IgD-negative memory B cell (primary cell): ENCODE measurements around the gene STEAP4. TPM values are rescaled to one million over a fixed set of nuclear protein-coding genes. Genes with fewer than 3 reads are reported as not detected.
"Not testable (repeated sequence)": the region's sequence is repeated elsewhere in the genome, so short reads cannot be mapped to it uniquely, and the experiment has no call there.

ENCODE experiments used
- H3K27ac Mint-ChIP-seq, 3 donors: one replicate each; pipeline ENCODE4 v1.8.0; 2020 to 2022; ENCODE audit warnings: mild to moderate bottlenecking in 3 of 3, mixed read lengths in 3 of 3, moderate library complexity in 1 of 3
- H3K27me3 Mint-ChIP-seq: one replicate; pipeline ENCODE4 v1.8.0; 2021; ENCODE audit warnings: mixed read lengths
- H3K36me3 Mint-ChIP-seq: one replicate; pipeline ENCODE4 v1.8.0; 2020; ENCODE audit warnings: mild to moderate bottlenecking, mixed read lengths
- H3K4me1 Mint-ChIP-seq, 3 donors: one replicate each; pipeline ENCODE4 v1.8.0; 2020 to 2022; ENCODE audit warnings: mixed read lengths in 3 of 3, mild to moderate bottlenecking in 1 of 3
- H3K4me3 Mint-ChIP-seq, 4 donors: one replicate each; pipeline ENCODE4 v1.8.0; 2020 to 2022; ENCODE audit warnings: mild to moderate bottlenecking in 4 of 4, mixed read lengths in 4 of 4, moderate library complexity in 3 of 4
- H3K9me3 Mint-ChIP-seq, 3 donors: one replicate each; pipeline ENCODE4 v1.8.0; 2020 to 2021; ENCODE audit warnings: mixed read lengths in 3 of 3, mild to moderate bottlenecking in 1 of 3
- polyA plus RNA-seq: library from polyadenylated mRNA; unstranded; fragments of 300-500 nt; fragmentation: Illumina TruSeq; gene quantifications from one replicate; pipeline ENCODE4 v1.2.3, GENCODE V29; 2021

The STEAP4 gene
- polyA plus RNA-seq, 1 donor from 2014 or later = 0.09 TPM

DNA sequence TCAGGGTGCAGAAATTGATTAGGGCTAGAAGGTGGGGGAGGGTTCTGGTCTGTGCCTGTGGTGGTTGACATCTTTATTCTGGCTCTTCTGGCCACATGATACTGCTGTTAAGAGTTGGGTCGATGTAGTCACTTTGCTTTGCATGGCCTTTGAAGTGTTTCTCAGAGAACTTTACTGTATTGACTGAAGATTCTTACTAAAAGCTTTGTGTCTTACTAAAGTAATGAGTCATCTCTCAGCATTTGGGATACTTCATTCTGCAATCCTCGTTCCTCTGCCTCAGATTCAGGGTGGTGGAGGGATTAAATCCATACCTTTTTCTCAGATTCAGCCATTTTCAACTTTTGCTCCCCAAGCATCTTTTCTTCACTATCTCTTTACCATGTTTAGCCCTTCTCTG, 38.6 kb downstream of the STEAP4 start:
- peaks cover 0 to 3% (median 0%) of the 10 kb centered on the region in 3 donors for H3K9me3 Mint-ChIP-seq
- H3K27ac Mint-ChIP-seq = no peak overlapping the region
- no peaks in the 10 kb centered on the region for H3K36me3 Mint-ChIP-seq
- H3K4me3 Mint-ChIP-seq = no peak overlapping the region
- no peaks in the 10 kb centered on the region for H3K4me1 Mint-ChIP-seq
- H3K27me3 Mint-ChIP-seq = peaks cover 2% of the 10 kb centered on the region

DNA sequence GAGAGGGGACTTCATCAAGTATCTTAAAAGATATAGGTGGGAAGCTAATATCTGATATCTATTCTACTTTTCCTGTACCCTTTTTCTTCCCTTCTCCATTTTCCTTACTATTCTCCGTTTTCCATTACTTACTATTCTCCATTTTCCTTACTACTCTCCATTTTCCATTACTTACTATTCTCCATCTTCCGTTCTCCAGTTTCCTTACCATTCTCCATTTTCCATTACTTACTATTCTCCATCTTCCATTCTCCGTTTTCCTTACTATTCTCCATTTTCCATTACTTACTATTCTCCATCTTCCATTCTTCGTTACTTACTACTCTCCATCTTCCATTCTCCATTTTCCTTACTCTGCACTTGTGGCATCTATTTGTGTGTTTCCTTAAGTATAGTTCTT, 39.3 kb downstream of the STEAP4 start:
- Mint-ChIP-seq H3K27ac (no peak overlapping the region), H3K27me3 (peaks cover 2% of the 10 kb centered on the region), H3K9me3 (peaks cover 0 to 3% (median 0%) of the 10 kb centered on the region in 3 donors), H3K4me3 (no peak overlapping the region), H3K36me3 (no peaks in the 10 kb centered on the region), H3K4me1 (no peaks in the 10 kb centered on the region)

DNA sequence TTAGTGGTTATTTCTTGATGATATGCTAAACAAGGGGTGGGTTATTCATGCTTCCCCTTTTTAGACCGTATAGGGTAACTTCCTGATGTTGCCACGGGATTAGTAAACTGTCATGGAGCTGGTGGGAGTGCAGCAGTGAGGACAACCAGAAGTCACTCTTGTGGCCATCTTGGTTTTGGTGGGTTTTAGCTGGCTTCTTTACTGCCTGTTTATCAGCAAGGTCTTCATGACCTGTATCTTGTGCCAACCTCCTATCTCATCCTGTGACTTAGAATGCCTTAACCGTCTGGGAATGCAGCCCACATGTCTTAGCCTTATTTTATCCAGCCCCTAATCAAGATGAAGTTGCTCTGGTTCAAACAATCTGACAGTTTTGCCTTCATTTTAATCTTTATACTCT, 41.7 kb downstream of the STEAP4 start:
- not testable (repeated sequence) for H3K4me1 Mint-ChIP-seq, H3K4me3 Mint-ChIP-seq, H3K27ac Mint-ChIP-seq, H3K36me3 Mint-ChIP-seq, H3K9me3 Mint-ChIP-seq, H3K27me3 Mint-ChIP-seq

DNA sequence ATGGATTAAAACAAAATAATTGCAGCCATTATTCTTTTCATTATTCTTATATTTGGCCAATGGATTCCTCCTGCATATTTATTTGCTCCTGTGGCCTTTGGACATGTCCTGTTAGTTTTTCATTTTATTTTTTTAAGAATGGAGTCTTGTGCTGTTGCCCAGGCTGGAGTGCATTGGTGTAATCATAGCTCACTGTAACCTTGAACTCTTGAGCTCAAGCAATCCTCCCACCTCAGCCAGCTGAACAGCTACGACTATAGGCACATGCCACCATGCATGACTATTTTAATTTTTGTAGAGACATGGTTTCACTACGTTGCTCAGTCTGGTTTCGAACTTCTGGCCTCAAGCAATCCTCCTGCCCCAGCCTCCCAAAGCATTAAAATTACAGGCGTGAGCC, 44.1 kb downstream of the STEAP4 start:
- Mint-ChIP-seq H3K36me3 (no peaks in the 10 kb centered on the region), H3K4me3 (no peak overlapping the region), H3K27me3 (peaks cover 2% of the 10 kb centered on the region), H3K4me1 (no peaks in the 10 kb centered on the region), H3K9me3 (peaks cover 0 to 2% (median 0%) of the 10 kb centered on the region in 3 donors), H3K27ac (no peak overlapping the region)

DNA sequence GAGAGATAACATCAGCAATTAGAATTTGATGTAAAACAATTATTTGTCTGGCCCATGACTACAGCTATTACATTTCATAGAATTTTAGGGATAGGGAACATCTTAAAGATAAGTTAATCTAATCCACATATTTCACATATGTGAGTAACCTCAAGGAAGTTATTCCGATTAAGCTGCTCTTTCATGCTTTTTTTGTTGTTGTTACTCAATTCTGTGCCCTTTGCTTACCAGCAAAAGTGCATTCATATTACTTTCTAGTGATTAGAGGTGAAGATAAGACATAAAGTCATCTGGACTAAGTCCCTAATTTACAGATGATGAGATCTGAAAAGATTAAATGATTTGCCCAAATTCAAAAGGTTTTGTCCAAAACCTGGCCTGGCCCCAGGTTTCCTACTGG, 46.0 kb downstream of the STEAP4 start:
- H3K4me3 Mint-ChIP-seq = no peak overlapping the region

DNA sequence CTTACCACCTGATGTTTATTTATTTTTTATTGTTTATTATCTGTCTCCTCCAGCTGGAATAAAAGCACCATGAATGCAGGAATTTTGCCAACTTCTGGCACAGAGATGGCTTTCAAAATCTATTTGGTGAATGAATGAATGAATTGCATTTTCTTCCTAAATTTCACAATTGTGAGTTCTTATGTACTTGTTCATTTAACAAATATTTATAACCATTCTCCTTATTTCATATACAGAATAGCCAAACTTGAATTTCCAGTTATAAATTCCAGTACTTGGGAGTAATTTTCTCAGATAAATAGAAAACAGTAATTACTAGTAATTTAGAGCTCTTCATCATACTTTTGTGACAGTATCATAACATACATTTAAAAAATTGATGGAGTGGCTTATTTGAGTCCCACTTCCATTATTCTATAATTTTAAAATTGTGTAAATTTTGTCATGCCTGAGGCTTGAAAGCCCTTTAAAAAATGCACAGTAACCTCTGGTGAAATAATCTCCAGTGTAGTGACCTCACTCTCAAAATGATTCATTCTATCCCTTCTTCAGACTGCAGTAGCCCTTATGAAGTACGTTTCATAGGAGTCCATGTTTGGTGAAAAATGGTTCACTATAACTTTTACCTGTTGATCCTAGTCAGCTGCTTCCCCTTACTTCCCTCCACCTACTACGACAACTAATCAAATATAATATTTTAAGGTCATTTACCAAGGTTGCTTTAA, 46.9 kb downstream of the STEAP4 start:
- H3K27me3 Mint-ChIP-seq = peaks cover 2% of the 10 kb centered on the region
- peaks cover 0 to 1% (median 0%) of the 10 kb centered on the region in 3 donors for H3K9me3 Mint-ChIP-seq
- H3K36me3 Mint-ChIP-seq = no peaks in the 10 kb centered on the region
- no peak overlapping the region for H3K4me3 Mint-ChIP-seq
- no peaks in the 10 kb centered on the region for H3K4me1 Mint-ChIP-seq
- H3K27ac Mint-ChIP-seq = no peak overlapping the region

More for the DNA sequence above, 46.0 kb downstream of the STEAP4 start:
- H3K36me3 Mint-ChIP-seq = no peaks in the 10 kb centered on the region
- no peaks in the 10 kb centered on the region for H3K4me1 Mint-ChIP-seq
- H3K27ac Mint-ChIP-seq = no peak overlapping the region
- no peaks in the 10 kb centered on the region for H3K9me3 Mint-ChIP-seq
- peaks cover 2% of the 10 kb centered on the region for H3K27me3 Mint-ChIP-seq

DNA sequence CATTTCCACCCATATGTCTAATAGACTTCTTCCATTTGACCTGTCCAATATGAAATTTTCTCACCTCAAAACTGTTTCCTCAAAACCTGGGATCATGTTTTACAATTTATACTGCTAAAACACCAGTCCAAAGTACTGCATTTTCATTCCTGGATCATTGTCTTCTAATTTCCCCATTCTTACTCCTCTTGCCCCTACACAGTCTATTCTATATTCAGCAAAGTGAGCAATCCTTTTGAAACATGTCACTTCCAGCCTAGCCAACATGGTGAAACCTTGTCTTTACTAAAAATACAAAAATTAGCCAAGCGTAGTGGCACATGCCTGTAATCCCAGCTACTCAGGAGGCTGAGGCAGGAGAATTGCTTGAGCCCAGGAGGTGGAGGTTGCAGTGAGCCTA, 48.4 kb downstream of the STEAP4 start:
- not testable (repeated sequence) for H3K4me1 Mint-ChIP-seq, H3K27ac Mint-ChIP-seq, H3K4me3 Mint-ChIP-seq, H3K36me3 Mint-ChIP-seq, H3K27me3 Mint-ChIP-seq
- peaks cover 6 to 14% (median 8%) of the 10 kb centered on the region in 3 donors for H3K9me3 Mint-ChIP-seq

DNA sequence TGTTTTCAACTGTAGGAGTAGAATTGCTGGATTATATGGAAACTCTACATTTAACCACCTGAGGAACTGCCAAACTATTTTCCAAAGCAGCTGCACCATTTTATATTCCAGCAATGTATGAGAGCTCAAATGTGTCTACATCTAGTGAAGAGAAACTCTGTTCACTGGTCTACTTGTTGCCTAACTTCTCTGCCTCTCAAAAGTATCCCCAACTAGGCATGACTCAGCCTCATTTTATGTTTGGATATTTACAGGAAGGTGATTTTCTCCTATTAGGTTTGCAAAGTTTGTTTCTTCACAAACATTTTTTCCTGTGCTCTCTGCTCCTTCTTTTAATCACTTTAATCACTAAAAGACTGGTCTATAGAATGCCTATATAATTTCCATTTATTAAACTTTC, 49.8 kb downstream of the STEAP4 start:
- no peaks in the 10 kb centered on the region for H3K36me3 Mint-ChIP-seq
- no peaks in the 10 kb centered on the region for H3K27me3 Mint-ChIP-seq
- no peak overlapping the region for H3K4me3 Mint-ChIP-seq
- H3K27ac Mint-ChIP-seq = no peak overlapping the region
- peaks cover 6 to 16% (median 10%) of the 10 kb centered on the region in 3 donors for H3K9me3 Mint-ChIP-seq
- H3K4me1 Mint-ChIP-seq = no peaks in the 10 kb centered on the region

DNA sequence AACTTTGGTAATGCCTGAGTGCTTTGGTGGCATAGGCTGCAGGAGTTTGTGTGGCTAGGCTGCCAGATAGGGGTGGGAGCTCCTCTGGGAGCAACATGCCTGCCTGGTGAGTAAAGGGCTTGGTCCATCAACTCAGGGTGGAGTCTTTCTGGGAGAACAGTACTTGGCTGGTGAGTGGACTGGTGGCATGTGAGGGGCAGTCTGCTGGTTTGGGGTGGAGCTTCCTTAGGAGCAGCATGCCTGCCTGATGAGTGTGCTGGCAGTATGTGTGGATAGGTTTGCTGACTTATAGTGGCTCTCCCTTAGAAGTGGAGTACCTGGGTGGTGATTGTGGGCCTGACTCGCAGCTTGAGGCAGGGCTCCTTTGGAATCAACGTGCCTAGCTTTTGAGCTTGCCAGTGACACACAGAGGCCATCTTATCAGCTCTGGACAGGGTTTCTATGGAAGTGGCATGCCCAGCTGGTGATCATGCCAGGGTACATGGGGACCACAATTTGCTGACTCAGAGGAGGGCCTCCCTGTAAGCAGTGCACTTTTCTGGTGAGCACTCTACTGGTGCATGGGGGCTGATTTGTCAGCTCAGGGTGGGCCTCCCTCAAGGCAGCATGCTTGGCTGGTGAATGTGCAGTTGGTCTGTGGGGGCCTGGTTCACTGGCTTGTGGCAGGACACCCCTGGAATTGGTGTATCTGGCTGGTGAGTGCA, 51.8 kb downstream of the STEAP4 start:
- no peaks in the 10 kb centered on the region for H3K4me1 Mint-ChIP-seq
- no peak overlapping the region for H3K4me3 Mint-ChIP-seq
- H3K9me3 Mint-ChIP-seq = peaks cover 6 to 16% (median 10%) of the 10 kb centered on the region in 3 donors
- H3K27me3 Mint-ChIP-seq = no peaks in the 10 kb centered on the region
- H3K27ac Mint-ChIP-seq = no peak overlapping the region
- no peaks in the 10 kb centered on the region for H3K36me3 Mint-ChIP-seq

DNA sequence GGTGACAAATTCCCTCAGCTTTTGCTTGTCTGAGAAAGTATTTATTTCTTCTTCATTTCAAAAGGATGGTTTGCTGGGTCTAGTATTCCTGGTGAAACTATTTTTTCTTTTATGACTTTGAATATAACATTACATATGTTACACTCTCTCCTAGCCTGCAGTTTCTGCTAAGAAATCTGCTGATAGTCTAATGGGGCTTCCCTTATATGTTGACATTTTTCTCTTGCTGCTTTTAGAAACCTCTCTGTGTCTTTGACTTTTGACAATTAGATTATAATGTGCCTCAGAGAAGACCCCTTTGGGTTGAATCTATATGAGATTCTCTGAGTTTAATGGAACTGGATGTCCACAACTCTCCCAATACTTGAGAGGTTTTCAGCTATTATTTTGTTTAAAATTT, 53.1 kb downstream of the STEAP4 start:
- Mint-ChIP-seq H3K27me3 (no peaks in the 10 kb centered on the region), H3K9me3 (peaks cover 6 to 16% (median 10%) of the 10 kb centered on the region in 3 donors), H3K4me1 (no peaks in the 10 kb centered on the region), H3K36me3 (no peaks in the 10 kb centered on the region), H3K27ac (no peak overlapping the region), H3K4me3 (no peak overlapping the region)

DNA sequence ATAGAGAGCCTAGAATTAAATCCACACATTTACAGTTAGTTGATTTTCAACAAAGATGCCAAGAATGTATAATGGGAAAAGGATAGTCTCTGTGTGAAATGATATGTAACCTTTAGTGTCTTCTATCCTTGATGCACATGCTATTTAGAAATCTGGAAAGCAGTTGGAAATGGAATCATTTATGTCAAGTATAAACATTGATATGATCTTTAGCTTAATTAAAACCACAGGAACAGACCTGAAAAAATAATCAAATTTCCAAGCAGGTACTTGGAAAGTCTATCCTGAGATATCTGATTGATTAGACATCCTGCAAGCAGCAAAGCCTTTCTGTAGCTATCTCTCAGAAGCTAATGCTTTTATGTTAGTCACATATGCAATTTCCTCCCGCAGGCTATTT, 62.4 kb downstream of the STEAP4 start:
- Mint-ChIP-seq H3K27ac (no peak overlapping the region), H3K4me1 (no peaks in the 10 kb centered on the region), H3K36me3 (no peaks in the 10 kb centered on the region), H3K27me3 (peaks cover 1% of the 10 kb centered on the region), H3K9me3 (no peaks in the 10 kb centered on the region), H3K4me3 (no peak overlapping the region)

DNA sequence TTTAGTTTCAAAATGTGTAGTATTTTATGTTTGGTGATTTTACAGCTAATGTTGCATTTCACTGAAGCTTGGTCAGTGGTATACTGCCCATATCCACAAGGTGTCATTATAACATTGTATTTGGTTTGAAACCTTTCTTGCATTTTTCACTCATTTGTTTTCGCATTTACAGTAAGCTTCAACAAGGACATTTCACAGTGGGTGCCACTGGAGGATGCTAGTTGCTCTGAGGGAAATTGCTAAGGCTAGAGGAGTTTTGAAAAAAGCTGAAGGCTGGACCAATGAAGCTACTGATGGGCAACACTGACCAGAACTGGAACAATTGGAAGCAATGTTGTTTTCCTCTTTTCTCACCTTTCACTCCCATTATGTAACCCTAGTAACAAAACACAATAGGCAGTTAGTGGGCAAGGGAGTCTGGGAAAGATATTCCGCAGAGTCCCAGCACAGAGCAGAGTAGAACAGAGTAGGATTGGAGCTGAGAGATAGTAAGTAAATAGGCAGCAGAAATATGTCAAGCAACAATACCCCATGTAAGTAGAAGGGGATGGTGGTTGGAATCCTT, 63.3 kb downstream of the STEAP4 start:
- Mint-ChIP-seq H3K4me3 (no peak overlapping the region), H3K9me3 (no peaks in the 10 kb centered on the region), H3K27ac (no peak overlapping the region), H3K36me3 (no peaks in the 10 kb centered on the region), H3K4me1 (no peaks in the 10 kb centered on the region), H3K27me3 (peaks cover 1% of the 10 kb centered on the region)

DNA sequence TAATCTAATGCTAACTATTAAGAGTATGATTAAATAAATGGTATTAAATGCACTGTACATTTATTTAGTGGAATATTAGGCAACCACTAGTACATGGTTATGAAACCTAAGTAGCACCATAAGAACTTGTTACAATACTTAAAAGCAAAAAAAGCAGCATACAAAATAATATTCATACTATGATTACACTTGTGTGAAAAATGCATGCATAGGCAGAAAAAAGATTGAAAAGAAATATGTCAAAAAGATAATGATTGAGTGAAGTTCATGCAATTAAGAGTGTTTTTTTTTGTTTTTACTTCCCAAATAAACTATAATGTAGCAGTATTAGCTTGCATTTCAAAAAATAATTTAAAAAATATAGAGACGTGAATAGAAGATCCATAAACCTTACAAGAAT, 66.8 kb downstream of the STEAP4 start:
- Mint-ChIP-seq H3K4me3 (no peak overlapping the region), H3K27me3 (peaks cover 1% of the 10 kb centered on the region), H3K36me3 (no peaks in the 10 kb centered on the region), H3K4me1 (no peaks in the 10 kb centered on the region), H3K9me3 (no peaks in the 10 kb centered on the region), H3K27ac (no peak overlapping the region)

DNA sequence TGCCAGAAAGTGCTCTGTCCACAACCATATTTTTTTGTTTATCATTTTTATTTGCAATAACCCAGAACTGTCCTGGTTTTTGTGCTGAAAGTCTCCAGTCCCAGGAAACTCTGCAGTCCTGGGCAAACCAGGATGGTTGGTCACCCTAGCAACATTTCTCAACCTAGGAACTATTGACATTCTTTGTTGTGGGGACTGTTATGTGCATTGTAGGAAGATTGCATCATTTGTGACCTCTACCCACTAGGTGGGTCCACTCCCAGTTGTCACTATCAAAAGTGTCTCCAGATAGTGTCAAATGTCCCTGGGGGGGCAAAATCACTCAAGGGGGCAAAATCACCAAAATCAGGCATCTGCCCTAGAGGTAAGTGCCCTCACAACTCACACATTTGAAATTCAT, 72.9 kb downstream of the STEAP4 start:
- Mint-ChIP-seq H3K36me3 (no peaks in the 10 kb centered on the region), H3K27ac (no peak overlapping the region), H3K4me1 (no peaks in the 10 kb centered on the region), H3K27me3 (peaks cover 2% of the 10 kb centered on the region), H3K4me3 (no peak overlapping the region), H3K9me3 (peaks cover 0 to 4% (median under 1%) of the 10 kb centered on the region in 3 donors)

DNA sequence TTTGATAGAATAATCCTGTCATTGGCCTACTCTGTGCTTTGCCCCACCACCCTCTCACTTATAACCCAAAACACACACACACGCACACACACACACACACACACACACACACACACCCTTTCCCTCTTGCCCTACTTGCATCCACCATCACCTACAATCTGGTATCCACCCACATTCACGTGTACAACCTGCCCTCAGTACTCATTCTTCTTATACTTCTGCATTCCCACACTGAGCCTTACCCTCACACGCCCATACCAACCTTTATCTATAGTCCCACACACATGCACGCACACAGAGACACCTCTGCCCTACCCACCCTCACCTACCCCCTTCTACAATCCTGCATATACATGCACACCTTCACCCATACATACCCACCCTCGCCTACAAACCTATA, 76.0 kb downstream of the STEAP4 start:
- Mint-ChIP-seq H3K27ac (no peak overlapping the region), H3K4me1 (no peaks in the 10 kb centered on the region), H3K9me3 (peaks cover 0 to 5% (median 2%) of the 10 kb centered on the region in 3 donors), H3K36me3 (peaks cover 2% of the 10 kb centered on the region), H3K27me3 (peaks cover 2% of the 10 kb centered on the region), H3K4me3 (no peak overlapping the region)
